ENCODE data around the gene CCP110. TPM values are rescaled to one million over a fixed set of nuclear protein-coding genes. Genes with fewer than 3 reads are reported as not detected.

Gene CCP110
- total and polyA plus RNA-seq, 2 of the 13 experiments (the other 11 are each of a cell fraction or from before 2014, with no cell fraction given) = 10.0 to 11.1 TPM

- TF ChIP-seq ZHX2 (IDR thresholded peaks at IDR 0.05; ENCODE audit: low read depth) (no peak), ZHX2 (CRISPR knock-in tag; IDR thresholded peaks at IDR 0.05; ENCODE audit: borderline replicate concordance) (no peak; the same call in 1 of the 2 replicates), ZHX1 (CRISPR knock-in tag; IDR thresholded peaks at IDR 0.05; ENCODE audit: low read depth) (no peak), KLF12 (CRISPR knock-in tag; IDR thresholded peaks at IDR 0.05; ENCODE audit: borderline replicate concordance) (no peak), ZNF138 (CRISPR knock-in tag; IDR thresholded peaks at IDR 0.05; ENCODE audit: low read depth) (no peak), ZNF432 (CRISPR knock-in tag; IDR thresholded peaks at IDR 0.05; ENCODE audit: borderline replicate concordance) (no peak), TBL1XR1 (IDR thresholded peaks at IDR 0.05; ENCODE audit: borderline replicate concordance, low read length, partially characterized antibody) (no peak), RBM39 (IDR thresholded peaks at IDR 0.05; ENCODE audit: low read depth, low read length, poor library complexity, severe bottlenecking) (no peak), ZBTB3 (CRISPR knock-in tag; IDR thresholded peaks at IDR 0.05; ENCODE audit: borderline replicate concordance, low read depth) (0 out of 2 replicates have a peak, but pooled peaks have one; percentile 31), GATAD2A (CRISPR knock-in tag; IDR thresholded peaks at IDR 0.05) (no peak), ZNF44 (CRISPR knock-in tag; IDR thresholded peaks at IDR 0.05) (no peak), SETDB1 (CRISPR knock-in tag; IDR thresholded peaks at IDR 0.05; ENCODE audit: borderline replicate concordance) (no peak), ZNF766 (CRISPR knock-in tag; IDR thresholded peaks at IDR 0.05; ENCODE audit: borderline replicate concordance) (no peak), MIER3 (CRISPR knock-in tag; IDR thresholded peaks at IDR 0.05; ENCODE audit: borderline replicate concordance) (no peak), SRSF9 (IDR thresholded peaks at IDR 0.05; ENCODE audit: borderline replicate concordance, insufficient read depth, low read depth, low read length, poor library complexity, severe bottlenecking) (no peak), ZFP91 (CRISPR knock-in tag; IDR thresholded peaks at IDR 0.05; ENCODE audit: borderline replicate concordance) (no peak), ZNF607 (CRISPR knock-in tag; IDR thresholded peaks at IDR 0.05; ENCODE audit: borderline replicate concordance) (no peak), ZNF691 (CRISPR knock-in tag; IDR thresholded peaks at IDR 0.05; ENCODE audit: borderline replicate concordance, low read depth) (peak; percentile 96; the same call in 1 of the 2 replicates), ZNF343 (CRISPR knock-in tag; IDR thresholded peaks at IDR 0.05) (0 out of 2 replicates have a peak, but pooled peaks have one; percentile 5)
Measured at GRCh38 chr16:19522397-19522732, 1.4 kb upstream of the CCP110 start (continued).
